Nephron progenitor cell (in vitro differentiated cells): Measurements from ENCODE around the gene ROBO2.

Source experiments
- DNase-seq: peaks from one replicate; pipeline ENCODE4 v3.0.0; 2021
- H3K27ac Mint-ChIP-seq: 2 replicates; pipeline ENCODE4 v1.8.0; 2021; ENCODE audit warnings: mild to moderate bottlenecking, moderate library complexity, mixed read lengths
- H3K27me3 Mint-ChIP-seq: 2 replicates; pipeline ENCODE4 v1.8.0; 2021; ENCODE audit warnings: mild to moderate bottlenecking, low read depth, mixed read lengths; ENCODE audit not compliant: poor library complexity
- H3K36me3 Mint-ChIP-seq: 2 replicates; pipeline ENCODE4 v1.8.0; 2021; ENCODE audit warnings: low read depth, mixed read lengths
- H3K4me1 Mint-ChIP-seq: 2 replicates; pipeline ENCODE4 v1.8.0; 2021; ENCODE audit warnings: mixed read lengths
- H3K4me3 Mint-ChIP-seq: 2 replicates; pipeline ENCODE4 v1.8.0; 2021; ENCODE audit warnings: mild to moderate bottlenecking, moderate library complexity, mixed read lengths
- H3K9me3 Mint-ChIP-seq: 2 replicates; pipeline ENCODE4 v1.8.0; 2021; ENCODE audit warnings: mild to moderate bottlenecking, moderate library complexity, mixed read lengths
- CTCF ChIP-seq: fragments of 200-600 bp; sonication (generic); IDR thresholded peaks from 2 replicates; pipeline ENCODE4 v1.5.0; 2021; ENCODE audit warnings: antibody characterized with exemption

Gene ROBO2

GRCh38 chr3:77648214-77648613 lies 608.3 kb downstream of the ROBO2 start:
- no peaks in the 10 kb centered on the region for H3K36me3 Mint-ChIP-seq
- DNase-seq, result no peak
- no peaks in the 10 kb centered on the region for H3K27me3 Mint-ChIP-seq
- H3K9me3 Mint-ChIP-seq, result no peaks in the 10 kb centered on the region
- H3K4me1 Mint-ChIP-seq, result no peaks in the 10 kb centered on the region
- no peak for TF ChIP-seq CTCF
- H3K27ac Mint-ChIP-seq, result no peak overlapping the region
- no peak overlapping the region for H3K4me3 Mint-ChIP-seq

DNA sequence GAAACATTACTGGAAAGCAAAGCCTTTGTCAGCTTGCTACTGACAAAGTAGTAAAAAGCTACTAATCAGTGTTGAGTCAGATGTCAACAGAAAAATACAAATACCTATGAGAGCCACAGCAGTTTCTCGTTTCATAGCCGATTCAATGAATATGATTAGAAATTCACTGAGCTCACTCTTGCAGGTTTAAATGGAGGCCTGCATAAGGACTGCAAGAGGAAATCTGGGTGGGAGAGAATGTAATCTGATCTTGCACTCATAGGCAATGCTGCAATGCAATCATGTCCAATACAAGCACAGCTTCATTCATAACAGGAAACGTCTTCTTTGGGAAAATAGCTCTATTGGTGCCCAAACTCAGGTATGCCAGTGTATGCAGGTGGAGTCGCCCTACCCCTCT lies 608.8 kb downstream of the ROBO2 start:
- Mint-ChIP-seq H3K27me3 (no peaks in the 10 kb centered on the region), H3K4me3 (no peak overlapping the region), H3K36me3 (no peaks in the 10 kb centered on the region), H3K9me3 (no peaks in the 10 kb centered on the region), H3K4me1 (no peaks in the 10 kb centered on the region), H3K27ac (no peak overlapping the region)
- DNase-seq, result no peak
- TF ChIP-seq CTCF, result no peak

- H3K4me1 Mint-ChIP-seq, result no peaks in the 10 kb centered on the region
- no peaks in the 10 kb centered on the region for H3K36me3 Mint-ChIP-seq
- TF ChIP-seq CTCF, result no peak
- no peak overlapping the region for H3K27ac Mint-ChIP-seq
- H3K9me3 Mint-ChIP-seq, result no peaks in the 10 kb centered on the region
- no peak for DNase-seq
- H3K27me3 Mint-ChIP-seq, result no peaks in the 10 kb centered on the region
- H3K4me3 Mint-ChIP-seq, result no peak overlapping the region
Measured at GRCh38 chr3:77652624-77653023, 612.7 kb downstream of the ROBO2 start.

DNA sequence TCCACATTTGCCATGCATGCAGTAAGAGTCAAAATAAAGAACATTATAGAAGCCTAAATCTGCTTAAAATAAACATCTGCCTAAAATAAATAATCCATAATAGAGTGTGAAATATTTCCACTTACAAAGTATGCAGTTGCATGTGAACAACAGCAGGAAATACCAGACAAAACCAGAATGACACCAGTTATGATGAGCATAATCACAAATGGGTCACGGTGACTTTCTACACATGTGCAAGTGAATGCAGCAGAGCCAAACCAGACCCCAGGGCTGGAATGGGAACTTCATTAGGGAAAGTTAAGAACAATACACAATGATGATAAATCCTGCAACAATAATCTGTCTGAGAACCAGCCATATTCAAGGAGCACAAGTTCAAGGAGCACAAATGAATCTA lies 615.5 kb downstream of the ROBO2 start:
- H3K4me1 Mint-ChIP-seq, result no peaks in the 10 kb centered on the region
- TF ChIP-seq CTCF, result no peak
- H3K9me3 Mint-ChIP-seq, result peaks cover 22% of the 10 kb centered on the region
- peaks cover 2% of the 10 kb centered on the region for H3K36me3 Mint-ChIP-seq
- no peak overlapping the region for H3K27ac Mint-ChIP-seq
- DNase-seq, result no peak
- H3K4me3 Mint-ChIP-seq, result no peak overlapping the region
- H3K27me3 Mint-ChIP-seq, result no peaks in the 10 kb centered on the region

DNA sequence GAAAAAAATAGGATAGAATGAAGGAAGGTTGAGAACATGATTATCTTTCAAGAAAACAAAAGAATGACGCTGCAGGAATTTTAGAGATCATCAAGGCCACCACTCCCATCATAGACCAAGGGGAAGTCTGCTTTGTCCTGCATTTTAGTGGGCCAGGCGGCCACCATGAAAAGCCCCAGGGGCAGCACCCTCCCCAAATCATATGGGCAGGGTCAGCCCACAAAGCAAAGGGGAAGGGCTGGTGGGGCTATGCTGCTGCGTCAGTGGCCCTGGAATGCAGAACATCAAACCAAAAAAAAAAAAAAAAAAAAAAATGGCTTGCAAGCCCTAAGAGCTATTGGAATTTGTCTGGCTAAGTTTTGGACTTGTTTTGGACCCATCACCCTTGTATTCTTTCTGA lies 620.8 kb downstream of the ROBO2 start:
- DNase-seq, result no peak
- no peak overlapping the region for H3K27ac Mint-ChIP-seq
- TF ChIP-seq CTCF, result no peak
- no peak overlapping the region for H3K4me3 Mint-ChIP-seq
- H3K27me3 Mint-ChIP-seq, result no peaks in the 10 kb centered on the region
- H3K9me3 Mint-ChIP-seq, result peaks cover 32% of the 10 kb centered on the region
- H3K4me1 Mint-ChIP-seq, result no peaks in the 10 kb centered on the region
- peaks cover 4% of the 10 kb centered on the region for H3K36me3 Mint-ChIP-seq

DNA sequence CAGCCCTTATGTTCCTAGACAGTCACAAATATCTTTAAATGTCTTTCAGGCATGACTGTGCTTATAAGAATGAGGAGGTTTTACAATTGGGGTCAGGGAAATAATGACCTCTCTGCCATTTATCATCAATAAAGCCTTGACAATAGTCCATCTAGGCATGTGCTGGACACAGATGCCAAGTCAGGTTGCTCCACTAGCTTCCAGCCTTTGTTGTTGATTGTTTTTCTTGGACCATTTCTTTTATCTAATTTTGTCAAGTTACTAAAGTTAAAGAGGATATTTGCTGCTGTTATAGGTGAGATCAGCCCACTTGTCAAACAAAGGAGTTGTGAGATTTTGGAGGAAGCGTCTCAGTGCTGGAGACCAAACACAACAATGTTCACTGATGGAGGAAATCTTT lies 628.0 kb downstream of the ROBO2 start:
- no peak for DNase-seq
- no peak for TF ChIP-seq CTCF
- peaks cover 7% of the 10 kb centered on the region for H3K9me3 Mint-ChIP-seq
- H3K36me3 Mint-ChIP-seq, result no peaks in the 10 kb centered on the region
- no peak overlapping the region for H3K4me3 Mint-ChIP-seq
- H3K27ac Mint-ChIP-seq, result no peak overlapping the region
- peaks cover 2% of the 10 kb centered on the region for H3K27me3 Mint-ChIP-seq
- H3K4me1 Mint-ChIP-seq, result no peaks in the 10 kb centered on the region
